A673 (cell line): ENCODE results near the gene RSF1. TPM values are rescaled to one million over a fixed set of nuclear protein-coding genes. Genes with fewer than 3 reads are reported as not detected.

Experiments used
- BruUV-seq: library from RNA; stranded (reverse); fragments of 400-500 nt; replicated peaks from 2 replicates; lab custom pipeline; 2021; lab: Mats Ljungman, UMichigan
- CTCF ChIA-PET: fragments of 300-600 bp; sonication (Branson Sonifier 250); formaldehyde crosslinking; loops from one replicate; lab custom pipeline; 2022; ENCODE audit warnings: antibody characterized with exemption; lab: Charles Lee
- POLR2A ChIA-PET: fragments of 300-600 bp; sonication (Branson Sonifier 250); formaldehyde crosslinking; loops from one replicate; lab custom pipeline; 2022; ENCODE audit warnings: antibody characterized with exemption; ENCODE audit not compliant: low non-redundant PET; lab: Charles Lee
- DNase-seq: peaks from one replicate; pipeline ENCODE4 v3.0.0-alpha.2; 2015; ENCODE audit warnings: low spot score
- H3K27ac ChIP-seq: fragments of 200-600 bp; sonication (generic); 2 replicates; pipeline ENCODE4 v1.5.1; 2016; ENCODE audit warnings: mixed run types, low read depth, mild to moderate bottlenecking, mixed read lengths, antibody characterized with exemption, low read length; ENCODE audit not compliant: poor library complexity, severe bottlenecking
- H3K27me3 ChIP-seq: fragments of 200-600 bp; sonication (generic); replicated peaks from 2 replicates; pipeline ENCODE4 v1.6.1; 2017; ENCODE audit warnings: mixed run types, low read depth, mild to moderate bottlenecking, mixed read lengths, antibody characterized with exemption, low read length; ENCODE audit not compliant: insufficient read depth, poor library complexity
- H3K36me3 ChIP-seq: fragments of 200-600 bp; sonication (generic); 2 replicates; pipeline ENCODE4 v1.6.1; 2016; ENCODE audit warnings: mixed run types, mild to moderate bottlenecking, mixed read lengths, antibody characterized with exemption, low read length; ENCODE audit not compliant: insufficient read depth, poor library complexity, severe bottlenecking
- H3K4me1 ChIP-seq: fragments of 200-600 bp; sonication (generic); 2 replicates; pipeline ENCODE4 v1.6.1; 2017; ENCODE audit warnings: mixed run types, mild to moderate bottlenecking, mixed read lengths, antibody characterized with exemption, low read length; ENCODE audit not compliant: insufficient read depth, poor library complexity, severe bottlenecking
- H3K4me3 ChIP-seq: fragments of 200-600 bp; sonication (generic); 2 replicates; pipeline ENCODE4 v1.5.1; 2016; ENCODE audit warnings: low read depth, mixed run types, mild to moderate bottlenecking, mixed read lengths, low read length; ENCODE audit not compliant: poor library complexity, severe bottlenecking
- H3K9me3 ChIP-seq: fragments of 200-600 bp; sonication (generic); 2 replicates; pipeline ENCODE4 v1.6.1; 2016; ENCODE audit warnings: mixed run types, low read depth, mild to moderate bottlenecking, mixed read lengths, antibody characterized with exemption, low read length; ENCODE audit not compliant: poor library complexity, severe bottlenecking
- EZH2 ChIP-seq: fragments of 200-600 bp; sonication (generic); IDR thresholded peaks from 2 replicates; pipeline ENCODE4 v1.6.1; 2017; ENCODE audit warnings: borderline replicate concordance, low read depth, mild to moderate bottlenecking, mixed read lengths, antibody characterized with exemption, low read length; ENCODE audit not compliant: poor library complexity, severe bottlenecking
- intact Hi-C: fragments of 100-400 bp; cut with micrococcal nuclease; formaldehyde crosslinking; loops from one replicate; pipeline ENCODE4 v1.10.0; 2022; ENCODE audit not compliant: unreplicated experiment
- total RNA-seq: library from RNA; stranded (reverse); gene quantifications from 2 replicates; pipeline ENCODE4 v1.2.3, GENCODE V29; 2021
- TF ChIP-seq, protein P1 (sequence below): fragments of 300-800, 200-600 bp; sonication (generic); conservative IDR thresholded peaks from 2 replicates; pipeline ENCODE4 v1.5.1; 2017; ENCODE audit warnings: low read depth, mild to moderate bottlenecking, antibody characterized with exemption, low read length, moderate library complexity, mixed read lengths

Gene RSF1
- total RNA-seq, 1 experiment from 2014 or later: 94.1 TPM

DNA sequence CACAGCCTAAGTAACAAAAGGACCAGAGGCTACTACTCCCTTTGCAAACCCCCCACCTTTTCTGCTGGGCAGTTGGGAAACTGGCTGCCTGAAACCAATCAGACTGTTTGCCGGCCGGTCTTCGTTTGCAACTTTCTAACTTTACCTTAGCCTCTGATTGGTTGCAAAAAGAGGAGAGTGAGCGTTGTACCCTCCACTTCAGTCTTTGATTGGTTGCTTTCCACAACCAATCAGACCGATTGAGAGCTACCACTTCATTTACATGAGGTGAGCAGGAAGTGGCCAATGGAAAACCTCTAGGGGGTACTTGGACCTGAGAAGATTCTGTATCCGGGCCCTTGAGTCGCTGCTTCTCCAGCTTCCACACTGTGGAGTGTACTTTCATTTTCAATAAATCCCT is 164.2 kb downstream of the RSF1 start:
- ChIA-PET CTCF (no interaction called here), POLR2A (no interaction called here)
- Histone ChIP-seq H3K27me3 (no peaks in the 10 kb centered on the region), H3K27ac (no peak overlapping the region), H3K9me3 (no peaks in the 10 kb centered on the region), H3K36me3 (no peaks in the 10 kb centered on the region), H3K4me3 (no peak overlapping the region), H3K4me1 (no peaks in the 10 kb centered on the region)
- no peak for DNase-seq
- no TSS peak for BruUV-seq
- TF ChIP-seq, protein P1, sequence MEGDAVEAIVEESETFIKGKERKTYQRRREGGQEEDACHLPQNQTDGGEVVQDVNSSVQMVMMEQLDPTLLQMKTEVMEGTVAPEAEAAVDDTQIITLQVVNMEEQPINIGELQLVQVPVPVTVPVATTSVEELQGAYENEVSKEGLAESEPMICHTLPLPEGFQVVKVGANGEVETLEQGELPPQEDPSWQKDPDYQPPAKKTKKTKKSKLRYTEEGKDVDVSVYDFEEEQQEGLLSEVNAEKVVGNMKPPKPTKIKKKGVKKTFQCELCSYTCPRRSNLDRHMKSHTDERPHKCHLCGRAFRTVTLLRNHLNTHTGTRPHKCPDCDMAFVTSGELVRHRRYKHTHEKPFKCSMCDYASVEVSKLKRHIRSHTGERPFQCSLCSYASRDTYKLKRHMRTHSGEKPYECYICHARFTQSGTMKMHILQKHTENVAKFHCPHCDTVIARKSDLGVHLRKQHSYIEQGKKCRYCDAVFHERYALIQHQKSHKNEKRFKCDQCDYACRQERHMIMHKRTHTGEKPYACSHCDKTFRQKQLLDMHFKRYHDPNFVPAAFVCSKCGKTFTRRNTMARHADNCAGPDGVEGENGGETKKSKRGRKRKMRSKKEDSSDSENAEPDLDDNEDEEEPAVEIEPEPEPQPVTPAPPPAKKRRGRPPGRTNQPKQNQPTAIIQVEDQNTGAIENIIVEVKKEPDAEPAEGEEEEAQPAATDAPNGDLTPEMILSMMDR: no peak
- TF ChIP-seq EZH2: no peak
- intact Hi-C loops: no loop called here

DNA sequence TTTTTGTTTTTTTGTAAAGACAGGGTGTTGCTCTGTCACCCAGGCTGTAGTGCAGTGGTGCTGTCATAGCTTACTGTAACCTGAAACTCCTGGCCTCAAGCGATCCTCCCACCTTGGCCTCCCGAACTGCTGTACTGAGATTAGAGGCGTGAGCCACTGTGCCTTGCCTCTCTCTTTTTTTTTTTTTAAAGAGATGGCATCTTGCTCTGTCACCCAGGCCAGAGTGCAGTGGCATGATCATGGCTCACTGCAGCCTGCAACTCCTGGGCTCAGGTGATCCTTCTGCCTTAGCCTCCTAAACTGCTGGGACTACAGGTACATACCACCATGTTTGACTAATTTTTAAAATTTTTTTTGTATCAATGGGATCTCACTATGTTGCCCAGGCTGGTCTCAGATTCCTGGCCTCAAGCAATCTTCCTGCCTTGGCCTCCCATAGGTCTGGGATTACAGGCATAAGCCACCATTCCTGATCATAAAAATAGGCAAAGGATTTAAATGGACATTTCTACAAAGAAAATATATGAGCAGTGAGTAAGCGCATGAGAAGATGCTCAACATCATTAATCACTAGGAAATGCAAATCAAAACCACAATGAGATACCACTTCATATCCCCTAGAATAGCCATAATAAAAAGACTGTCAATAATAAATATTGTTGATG is 165.6 kb downstream of the RSF1 start:
- Histone ChIP-seq H3K4me3 (no peak overlapping the region), H3K27me3 (no peaks in the 10 kb centered on the region), H3K27ac (no peak overlapping the region), H3K36me3 (no peaks in the 10 kb centered on the region), H3K4me1 (no peaks in the 10 kb centered on the region), H3K9me3 (no peaks in the 10 kb centered on the region)
- TF ChIP-seq, protein P1: no peak
- no peak for TF ChIP-seq EZH2
- POLR2A ChIA-PET: interaction anchor here (0.6 kb wide), 1 partner anchor 1001 kb away, joined by 7 read pairs; no protein-coding TSS in a partner anchor
- no peak for DNase-seq
- CTCF ChIA-PET: no interaction called here
- intact Hi-C loops: no loop called here
- no TSS peak for BruUV-seq

DNA sequence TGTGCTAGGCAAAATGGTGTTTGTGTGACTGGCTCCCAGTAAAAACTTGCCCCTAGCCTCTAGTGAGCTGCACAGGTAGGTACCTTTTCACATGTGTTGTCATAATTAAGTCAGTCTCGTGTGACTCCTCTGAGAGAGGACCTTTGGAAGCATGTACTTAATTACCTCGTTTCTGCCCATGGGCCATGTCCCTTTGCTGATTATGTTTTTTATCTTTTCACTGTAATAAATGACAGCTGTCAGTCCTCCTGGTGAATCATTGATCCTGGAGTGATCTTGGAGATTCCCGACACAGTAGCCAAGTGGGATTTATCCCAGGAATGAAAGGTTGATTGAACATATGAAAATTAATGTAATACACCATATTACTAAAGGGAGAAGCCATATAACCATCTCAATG is 170.4 kb downstream of the RSF1 start:
- intact Hi-C loops: no loop called here
- TF ChIP-seq, protein P1: no peak
- TF ChIP-seq EZH2: no peak
- no peak for DNase-seq
- BruUV-seq: no TSS peak
- POLR2A ChIA-PET: no interaction called here
- H3K27me3 ChIP-seq: no peaks in the 10 kb centered on the region
- peaks cover under 1% of the 10 kb centered on the region for H3K4me1 ChIP-seq
- no peak overlapping the region for H3K4me3 ChIP-seq
- no peaks in the 10 kb centered on the region for H3K9me3 ChIP-seq
- CTCF ChIA-PET: no interaction called here
- no peak overlapping the region for H3K27ac ChIP-seq
- H3K36me3 ChIP-seq: no peaks in the 10 kb centered on the region
